CD14-positive monocyte (primary cell): Measurements from ENCODE around the gene TMEM238. TPM values are rescaled to one million over a fixed set of nuclear protein-coding genes. Genes with fewer than 3 reads are reported as not detected.

Experiments used
- DNase-seq, 3 donors: peaks; one replicate each; pipeline ENCODE4 v3.0.0-alpha.2; 2011 to 2022
- H2AFZ ChIP-seq: 2 replicates; pipeline ENCODE4 v1.6.0; 2012; ENCODE audit warnings: mild to moderate bottlenecking, low read depth, low read length, inconsistent platforms; ENCODE audit not compliant: insufficient read depth, poor library complexity, severe bottlenecking
- H3K27ac ChIP-seq, 2 donors: 1 replicate in 1 of 2; 2 replicates in 1 of 2; pipeline ENCODE4 v1.5.1; 2012 to 2013; ENCODE audit warnings: low read length in 2 of 2, control low read depth in 1 of 2, inconsistent platforms in 1 of 2, low read depth in 1 of 2, mild to moderate bottlenecking in 1 of 2
- H3K27me3 ChIP-seq, 2 donors: one replicate each; pipeline versions ENCODE4 v1.6.0 to v1.6.1; 2011 to 2013; ENCODE audit warnings: low read length in 2 of 2; ENCODE audit not compliant: control insufficient read depth in 2 of 2, insufficient read depth in 2 of 2
- H3K36me3 ChIP-seq, 2 donors: replicated peaks in 1 of 2; 1 replicate in 1 of 2; 2 replicates in 1 of 2; pipeline versions ENCODE4 v1.5.1 to v1.6.1; 2012 to 2013; ENCODE audit warnings: low read length in 2 of 2, control low read depth in 1 of 2, inconsistent platforms in 1 of 2, mild to moderate bottlenecking in 1 of 2; ENCODE audit not compliant: insufficient read depth in 2 of 2, control insufficient read depth in 1 of 2
- H3K4me1 ChIP-seq, 2 donors: 1 replicate in 1 of 2; 2 replicates in 1 of 2; pipeline versions ENCODE4 v1.5.1 to v1.6.1; 2012 to 2013; ENCODE audit warnings: low read length in 2 of 2, control low read depth in 1 of 2, inconsistent platforms in 1 of 2, mild to moderate bottlenecking in 1 of 2, moderate library complexity in 1 of 2; ENCODE audit not compliant: insufficient read depth in 2 of 2, control insufficient read depth in 1 of 2
- H3K4me2 ChIP-seq: replicated peaks from 2 replicates; pipeline ENCODE3; 2012; ENCODE audit warnings: low read length, moderate library complexity, mild to moderate bottlenecking; ENCODE audit not compliant: poor library complexity, severe bottlenecking; ENCODE audit errors: extremely low read depth
- H3K4me3 ChIP-seq, 3 experiments: fragments of 200-600 bp in 1 of 3; sonication (generic) in 1 of 3; replicated peaks in 1 of 3; 1 replicate in 2 of 3; 2 replicates in 1 of 3; pipeline ENCODE4 v1.5.1; 2011 to 2013; ENCODE audit warnings: low read length in 3 of 3, mild to moderate bottlenecking in 3 of 3, control low read depth in 2 of 3, low read depth in 2 of 3, inconsistent platforms in 1 of 3, moderate library complexity in 1 of 3
- H3K79me2 ChIP-seq: 2 replicates; pipeline ENCODE4 v1.6.0; 2012; ENCODE audit warnings: mild to moderate bottlenecking, control low read depth, inconsistent platforms, low read length, moderate library complexity; ENCODE audit not compliant: insufficient read depth
- H3K9ac ChIP-seq: 2 replicates; pipeline ENCODE4 v1.6.0; 2017; ENCODE audit warnings: low read length, mild to moderate bottlenecking; ENCODE audit not compliant: insufficient read depth, poor library complexity, severe bottlenecking
- H3K9me3 ChIP-seq, 2 donors: replicated peaks in 1 of 2; 1 replicate in 1 of 2; 2 replicates in 1 of 2; pipeline versions ENCODE4 v1.5.1 to v1.6.1; 2012 to 2013; ENCODE audit warnings: low read length in 2 of 2, control low read depth in 1 of 2; ENCODE audit not compliant: control insufficient read depth in 1 of 2, insufficient read depth in 1 of 2
- H4K20me1 ChIP-seq: 2 replicates; pipeline ENCODE4 v1.6.0; 2012; ENCODE audit warnings: mild to moderate bottlenecking, low read length, control low read depth, moderate library complexity; ENCODE audit not compliant: insufficient read depth
- H3K27ac Mint-ChIP-seq, 7 donors: one replicate each; pipeline ENCODE4 v1.8.0; 2020; ENCODE audit warnings: mild to moderate bottlenecking in 7 of 7, mixed read lengths in 7 of 7, moderate library complexity in 6 of 7, inconsistent platforms in 2 of 7
- H3K27me3 Mint-ChIP-seq, 3 donors: one replicate each; pipeline ENCODE4 v1.8.0; 2021 to 2022; ENCODE audit warnings: low read depth in 3 of 3, mild to moderate bottlenecking in 3 of 3, mixed read lengths in 3 of 3, moderate library complexity in 3 of 3, inconsistent platforms in 1 of 3
- H3K36me3 Mint-ChIP-seq, 2 donors: one replicate each; pipeline ENCODE4 v1.8.0; 2020; ENCODE audit warnings: mixed read lengths in 2 of 2, inconsistent platforms in 1 of 2, mild to moderate bottlenecking in 1 of 2
- H3K4me1 Mint-ChIP-seq: one replicate; pipeline ENCODE4 v1.8.0; 2020; ENCODE audit warnings: mild to moderate bottlenecking, mixed read lengths
- H3K4me3 Mint-ChIP-seq, 2 donors: one replicate each; pipeline ENCODE4 v1.8.0; 2020; ENCODE audit warnings: mild to moderate bottlenecking in 2 of 2, mixed read lengths in 2 of 2, moderate library complexity in 1 of 2
- H3K9me3 Mint-ChIP-seq, 7 donors: one replicate each; pipeline ENCODE4 v1.8.0; 2020 to 2022; ENCODE audit warnings: mixed read lengths in 7 of 7, mild to moderate bottlenecking in 6 of 7, moderate library complexity in 6 of 7, inconsistent platforms in 2 of 7
- CTCF ChIP-seq: fragments of 200-600 bp; IDR thresholded peaks from one replicate; pipeline ENCODE4 v1.8.0; 2022; ENCODE audit warnings: antibody characterized with exemption, mild to moderate bottlenecking
- WGBS: methylation state at CpG from one replicate; pipeline ENCODE4 v1.1.5; 2013; ENCODE audit warnings: missing lambda C conversion rate; ENCODE audit not compliant: insufficient coverage; 5-methylcytosine and 5-hydroxymethylcytosine counted together
- intact Hi-C, 2 donors: fragments of 100-400 bp; cut with micrococcal nuclease; formaldehyde crosslinking; loops; one replicate each; pipeline versions ENCODE4 v1.15.0 to v1.15.1; 2023
- polyA plus RNA-seq, 3 donors: library from polyadenylated mRNA; depleted of rRNA in 1 of 3; unstranded in 2 of 3; stranded (reverse) in 1 of 3; fragments of 300-500 nt in 2 of 3; fragments of >200 nt in 1 of 3; fragmentation: Illumina TruSeq in 2 of 3; gene quantifications; 1 replicate in 2 of 3; 2 replicates in 1 of 3; pipeline ENCODE4 v1.2.3, GENCODE V29; 2012 to 2021

The TMEM238 gene
- polyA plus RNA-seq, 3 donors, result not detected

GRCh38 chr19:55391191-55391670 is 7.1 kb upstream of the TMEM238 start:
- H3K27me3 Mint-ChIP-seq, result peaks cover 0 to 1% (median 0%) of the 10 kb centered on the region in 3 donors
- intact Hi-C loops, result no loop called here
- H3K4me3 Mint-ChIP-seq, result no peak overlapping the region
- no peak for DNase-seq
- no peak overlapping the region for H3K27ac ChIP-seq
- TF ChIP-seq CTCF, result no peak
- no peaks in the 10 kb centered on the region for H3K9me3 ChIP-seq
- H3K79me2 ChIP-seq, result peaks cover 38% of the 10 kb centered on the region
- 94% methylated on average over 7 of the region's 12 CpGs for whole genome bisulfite sequencing
- H3K9ac ChIP-seq, result no peak overlapping the region
- no peak overlapping the region for H3K4me2 ChIP-seq
- no peaks in the 10 kb centered on the region for H3K27me3 ChIP-seq
- H3K9me3 Mint-ChIP-seq, result no peaks in the 10 kb centered on the region
- peaks cover 39 to 47% of the 10 kb centered on the region in 2 donors for H3K36me3 Mint-ChIP-seq
- peaks cover 70% of the 10 kb centered on the region for H4K20me1 ChIP-seq
- no peak overlapping the region for H3K4me3 ChIP-seq
- H3K27ac Mint-ChIP-seq, result peak overlapping the region in 1 of 7 donors; percentile 33
- peaks cover 42% of the 10 kb centered on the region for H3K4me1 Mint-ChIP-seq
- no peak overlapping the region for H2AFZ ChIP-seq
- peaks cover 40 to 43% of the 10 kb centered on the region in 2 donors for H3K36me3 ChIP-seq
- H3K4me1 ChIP-seq, result peaks cover 25 to 32% of the 10 kb centered on the region in 2 donors

- H3K4me2 ChIP-seq, result no peak overlapping the region
- WGBS, result 92% methylated on average over 6 of the region's 7 CpGs
- H2AFZ ChIP-seq, result no peak overlapping the region
- H3K79me2 ChIP-seq, result peaks cover 43% of the 10 kb centered on the region
- DNase-seq, result no peak
- peaks cover 0 to 1% (median 0%) of the 10 kb centered on the region in 3 donors for H3K27me3 Mint-ChIP-seq
- peak overlapping the region in 5 of 7 donors; percentile 2 to 55 (median 46) for H3K27ac Mint-ChIP-seq
- no peak overlapping the region for H3K27ac ChIP-seq
- peaks cover 39 to 47% of the 10 kb centered on the region in 2 donors for H3K36me3 Mint-ChIP-seq
- no peak for TF ChIP-seq CTCF
- no peaks in the 10 kb centered on the region for H3K27me3 ChIP-seq
- H3K4me1 ChIP-seq, result peaks cover 25 to 35% of the 10 kb centered on the region in 2 donors
- intact Hi-C loops, result no loop called here
- no peak overlapping the region for H3K4me3 ChIP-seq
- peaks cover 40 to 43% of the 10 kb centered on the region in 2 donors for H3K36me3 ChIP-seq
- peaks cover 75% of the 10 kb centered on the region for H4K20me1 ChIP-seq
- H3K4me3 Mint-ChIP-seq, result no peak overlapping the region
- no peaks in the 10 kb centered on the region for H3K9me3 ChIP-seq
- H3K9ac ChIP-seq, result no peak overlapping the region
- H3K9me3 Mint-ChIP-seq, result peaks cover 0 to 2% (median 0%) of the 10 kb centered on the region in 7 donors
- H3K4me1 Mint-ChIP-seq, result peaks cover 42% of the 10 kb centered on the region
Measured at GRCh38 chr19:55390461-55390880, 6.4 kb upstream of the TMEM238 start.
